Osteocyte (in vitro differentiated cells): ENCODE data around the gene AMOTL1. TPM values are rescaled to one million over a fixed set of nuclear protein-coding genes. Genes with fewer than 3 reads are reported as not detected.

Source experiments
- DNase-seq: peaks from one replicate; pipeline ENCODE4 v3.0.0; 2021; ENCODE audit warnings: mixed read lengths; ENCODE audit not compliant: unreplicated experiment; ENCODE audit errors: extremely low spot score
- H3K27ac Mint-ChIP-seq: one replicate; pipeline ENCODE4 v1.8.0; 2021; ENCODE audit warnings: mild to moderate bottlenecking, mixed read lengths; ENCODE audit not compliant: unreplicated experiment
- H3K27me3 Mint-ChIP-seq: one replicate; pipeline ENCODE4 v1.8.0; 2021; ENCODE audit warnings: mixed read lengths; ENCODE audit not compliant: unreplicated experiment
- H3K36me3 Mint-ChIP-seq: one replicate; pipeline ENCODE4 v1.8.0; 2021; ENCODE audit warnings: mixed read lengths; ENCODE audit not compliant: unreplicated experiment
- H3K4me1 Mint-ChIP-seq: one replicate; pipeline ENCODE4 v1.8.0; 2021; ENCODE audit warnings: mixed read lengths; ENCODE audit not compliant: unreplicated experiment
- H3K4me3 Mint-ChIP-seq: one replicate; pipeline ENCODE4 v1.8.0; 2021; ENCODE audit warnings: mild to moderate bottlenecking, moderate library complexity, mixed read lengths; ENCODE audit not compliant: unreplicated experiment
- H3K9me3 Mint-ChIP-seq: one replicate; pipeline ENCODE4 v1.8.0; 2021; ENCODE audit warnings: mixed read lengths; ENCODE audit not compliant: unreplicated experiment
- CTCF ChIP-seq: fragments of 200-600 bp; sonication (generic); IDR thresholded peaks from 2 replicates; pipeline ENCODE4 v1.5.0; 2021; ENCODE audit warnings: antibody characterized with exemption, mild to moderate bottlenecking, moderate library complexity
- total RNA-seq: library from RNA; stranded (reverse); gene quantifications from 2 replicates; pipeline ENCODE4 v1.2.1, GENCODE V29; 2021

The AMOTL1 gene
- total RNA-seq, 1 donor from 2014 or later = 66.6 TPM

GRCh38 chr11:94725097-94725496 is 43.1 kb upstream of the AMOTL1 start:
- no peak overlapping the region for H3K27ac Mint-ChIP-seq
- H3K27me3 Mint-ChIP-seq = peaks cover 17% of the 10 kb centered on the region
- no peaks in the 10 kb centered on the region for H3K4me1 Mint-ChIP-seq
- no peak for DNase-seq
- no peak overlapping the region for H3K4me3 Mint-ChIP-seq
- H3K9me3 Mint-ChIP-seq = no peaks in the 10 kb centered on the region
- no peaks in the 10 kb centered on the region for H3K36me3 Mint-ChIP-seq
- no peak for TF ChIP-seq CTCF

- peaks cover 4% of the 10 kb centered on the region for H3K27me3 Mint-ChIP-seq
- no peaks in the 10 kb centered on the region for H3K9me3 Mint-ChIP-seq
- H3K27ac Mint-ChIP-seq = no peak overlapping the region
- H3K4me1 Mint-ChIP-seq = peaks cover 17% of the 10 kb centered on the region
- no peak overlapping the region for H3K4me3 Mint-ChIP-seq
- no peak for DNase-seq
- no peak for TF ChIP-seq CTCF
- H3K36me3 Mint-ChIP-seq = no peaks in the 10 kb centered on the region
Measured at GRCh38 chr11:94727819-94728218, 40.3 kb upstream of the AMOTL1 start.

- no peak for TF ChIP-seq CTCF
- Mint-ChIP-seq H3K36me3 (no peaks in the 10 kb centered on the region), H3K4me1 (peaks cover 21% of the 10 kb centered on the region), H3K4me3 (no peak overlapping the region), H3K27me3 (no peaks in the 10 kb centered on the region), H3K27ac (no peak overlapping the region), H3K9me3 (no peaks in the 10 kb centered on the region)
- DNase-seq = no peak
Measured at GRCh38 chr11:94728541-94728940, 39.6 kb upstream of the AMOTL1 start.

- H3K4me3 Mint-ChIP-seq = no peak overlapping the region
- TF ChIP-seq CTCF = no peak
- H3K9me3 Mint-ChIP-seq = no peaks in the 10 kb centered on the region
- H3K27me3 Mint-ChIP-seq = no peaks in the 10 kb centered on the region
- no peaks in the 10 kb centered on the region for H3K36me3 Mint-ChIP-seq
- H3K4me1 Mint-ChIP-seq = peaks cover 21% of the 10 kb centered on the region
- H3K27ac Mint-ChIP-seq = no peak overlapping the region
- no peak for DNase-seq
Measured at GRCh38 chr11:94728966-94729751, 39.0 kb upstream of the AMOTL1 start.

GRCh38 chr11:94730153-94730552 is 38.0 kb upstream of the AMOTL1 start:
- no peak for TF ChIP-seq CTCF

More at GRCh38 chr11:94730153-94730552, 38.0 kb upstream of the AMOTL1 start:
- DNase-seq = no peak
- H3K4me1 Mint-ChIP-seq = peaks cover 28% of the 10 kb centered on the region
- H3K27ac Mint-ChIP-seq = no peak overlapping the region
- H3K9me3 Mint-ChIP-seq = no peaks in the 10 kb centered on the region
- H3K4me3 Mint-ChIP-seq = no peak overlapping the region
- no peaks in the 10 kb centered on the region for H3K36me3 Mint-ChIP-seq
- no peaks in the 10 kb centered on the region for H3K27me3 Mint-ChIP-seq
